BJ (cell line): ENCODE measurements around the gene IKBKE. TPM values are rescaled to one million over a fixed set of nuclear protein-coding genes. Genes with fewer than 3 reads are reported as not detected.

Experiments used
- CTCF ChIA-PET: fragments of 350-600 bp; formaldehyde crosslinking; extraction: SDS; loops from one replicate; lab custom pipeline; 2021; ENCODE audit warnings: antibody characterized with exemption, inconsistent platforms; lab: Yijun Ruan, JAX
- POLR2A ChIA-PET: fragments of 300-600 bp; sonication (Branson Sonifier 250); formaldehyde crosslinking; extraction: SDS; loops from one replicate; lab custom pipeline; 2021; ENCODE audit warnings: antibody characterized with exemption; lab: Charles Lee
- DNase-seq: peaks from one replicate; pipeline ENCODE4 v3.0.0-alpha.2; 2011; ENCODE audit warnings: low read depth
- H3K27me3 ChIP-seq: 2 replicates; pipeline ENCODE4 v1.6.0; 2011; ENCODE audit warnings: low read length; ENCODE audit not compliant: control insufficient read depth, insufficient read depth
- H3K36me3 ChIP-seq: 2 replicates; pipeline ENCODE4 v1.5.1; 2011; ENCODE audit warnings: low read length; ENCODE audit not compliant: control insufficient read depth, insufficient read depth
- H3K4me3 ChIP-seq: 2 replicates; pipeline ENCODE4 v1.5.1; 2011; ENCODE audit warnings: low read depth, mild to moderate bottlenecking, control low read depth, low read length
- polyA plus RNA-seq: library from polyadenylated mRNA; depleted of rRNA; stranded (reverse); fragments of >200 nt; gene quantifications from 2 replicates; pipeline ENCODE4 v1.2.3, GENCODE V29; 2011
- TF ChIP-seq, protein P1 (sequence below): IDR thresholded peaks from 2 replicates; pipeline ENCODE4 v1.5.1; 2011; ENCODE audit warnings: low read depth, mild to moderate bottlenecking, control low read depth, inconsistent platforms, low read length, moderate library complexity; ENCODE audit not compliant: insufficient read depth

Gene IKBKE
- polyA plus RNA-seq, 1 experiment: 23.0 TPM

DNA sequence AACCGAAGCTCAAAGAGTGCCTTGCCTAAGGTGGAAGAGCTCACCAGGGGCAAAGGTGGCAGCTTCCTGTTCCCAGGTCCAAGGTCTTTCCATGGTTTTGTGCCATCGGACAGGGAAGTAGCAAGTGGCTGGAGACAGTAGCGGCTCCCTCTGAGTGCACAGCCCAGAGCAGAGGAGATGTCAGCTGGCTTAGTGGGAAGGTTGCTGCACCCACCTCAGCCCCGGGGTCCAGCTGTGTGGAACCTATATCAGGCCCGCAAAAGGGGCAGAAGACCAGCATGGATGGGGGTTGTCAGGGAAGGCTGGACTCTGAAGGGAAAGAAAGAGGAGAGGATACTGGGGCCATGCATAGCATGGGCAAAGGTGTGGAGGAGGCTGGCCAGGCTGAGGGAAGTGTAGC lies 6.8 kb downstream of the IKBKE start:
- no peak for DNase-seq
- Histone ChIP-seq H3K36me3 (peaks cover 40% of the 10 kb centered on the region), H3K27me3 (no peaks in the 10 kb centered on the region), H3K4me3 (no peak overlapping the region)
- ChIA-PET POLR2A (no interaction called here), CTCF (interaction anchor here (1.1 to 8.1 kb wide), 3 partner anchors 12 to 187 kb away, joined by 3 to 77 read pairs (median 49); no protein-coding TSS in a partner anchor)
- TF ChIP-seq, protein P1, sequence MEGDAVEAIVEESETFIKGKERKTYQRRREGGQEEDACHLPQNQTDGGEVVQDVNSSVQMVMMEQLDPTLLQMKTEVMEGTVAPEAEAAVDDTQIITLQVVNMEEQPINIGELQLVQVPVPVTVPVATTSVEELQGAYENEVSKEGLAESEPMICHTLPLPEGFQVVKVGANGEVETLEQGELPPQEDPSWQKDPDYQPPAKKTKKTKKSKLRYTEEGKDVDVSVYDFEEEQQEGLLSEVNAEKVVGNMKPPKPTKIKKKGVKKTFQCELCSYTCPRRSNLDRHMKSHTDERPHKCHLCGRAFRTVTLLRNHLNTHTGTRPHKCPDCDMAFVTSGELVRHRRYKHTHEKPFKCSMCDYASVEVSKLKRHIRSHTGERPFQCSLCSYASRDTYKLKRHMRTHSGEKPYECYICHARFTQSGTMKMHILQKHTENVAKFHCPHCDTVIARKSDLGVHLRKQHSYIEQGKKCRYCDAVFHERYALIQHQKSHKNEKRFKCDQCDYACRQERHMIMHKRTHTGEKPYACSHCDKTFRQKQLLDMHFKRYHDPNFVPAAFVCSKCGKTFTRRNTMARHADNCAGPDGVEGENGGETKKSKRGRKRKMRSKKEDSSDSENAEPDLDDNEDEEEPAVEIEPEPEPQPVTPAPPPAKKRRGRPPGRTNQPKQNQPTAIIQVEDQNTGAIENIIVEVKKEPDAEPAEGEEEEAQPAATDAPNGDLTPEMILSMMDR: no peak

DNA sequence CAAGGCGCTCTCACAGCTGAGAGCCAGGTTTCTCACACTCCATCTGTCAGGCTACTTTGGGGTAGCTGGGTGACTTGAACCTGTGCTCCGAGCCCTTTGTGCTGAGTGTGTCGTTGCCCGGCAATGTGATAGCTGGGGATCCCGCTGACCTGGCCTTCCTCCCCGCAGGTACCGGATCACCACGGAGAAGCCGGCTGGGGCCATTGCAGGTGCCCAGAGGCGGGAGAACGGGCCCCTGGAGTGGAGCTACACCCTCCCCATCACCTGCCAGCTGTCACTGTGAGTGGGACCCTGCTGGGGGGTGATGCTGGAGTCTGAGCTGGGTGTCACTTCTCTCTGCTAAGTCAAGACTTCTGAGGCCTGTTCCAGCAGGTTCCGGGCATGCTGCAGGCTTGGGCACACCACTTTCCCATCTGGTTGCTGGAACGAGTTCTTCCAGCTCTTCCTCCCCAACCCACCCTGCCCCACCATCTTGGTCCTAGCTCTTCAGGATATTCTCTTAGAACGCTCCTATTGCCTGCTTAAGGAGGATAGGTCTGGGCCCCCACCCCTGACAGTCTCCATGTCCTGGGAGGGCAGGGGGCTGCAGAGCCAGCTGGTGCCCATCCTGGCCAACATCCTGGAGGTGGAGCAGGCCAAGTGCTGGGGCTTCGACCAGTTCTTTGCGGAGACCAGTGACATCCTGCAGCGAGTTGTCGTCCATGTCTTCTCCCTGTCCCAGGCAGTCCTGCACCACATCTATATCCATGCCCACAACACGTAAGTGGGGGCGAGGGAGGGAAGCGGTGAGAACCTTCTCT lies 7.5 kb downstream of the IKBKE start:
- TF ChIP-seq, protein P1: no peak
- no peaks in the 10 kb centered on the region for H3K27me3 ChIP-seq
- DNase-seq: no peak
- no peak overlapping the region for H3K4me3 ChIP-seq
- CTCF ChIA-PET: interaction anchor here (0.6 to 8.1 kb wide), 6 partner anchors 12 to 187 kb away, joined by 3 to 77 read pairs (median 8); partner anchors contain the start of gene DYRK3
- H3K36me3 ChIP-seq: peaks cover 46% of the 10 kb centered on the region
- POLR2A ChIA-PET: no interaction called here

GRCh38 chr1:206478746-206479145 lies 8.5 kb downstream of the IKBKE start:
- Histone ChIP-seq H3K36me3 (peaks cover 50% of the 10 kb centered on the region), H3K4me3 (no peak overlapping the region), H3K27me3 (no peaks in the 10 kb centered on the region)
- POLR2A ChIA-PET: interaction anchor here (0.6 kb wide), 1 partner anchor 309 kb away, joined by 4 read pairs; no protein-coding TSS in a partner anchor
- CTCF ChIA-PET: interaction anchor here (0.7 to 8.1 kb wide), 22 partner anchors 8 to 504 kb away, joined by 3 to 77 read pairs (median 6); partner anchors contain the start of genes DYRK3 and IKBKE
- TF ChIP-seq, protein P1: no peak
- DNase-seq: no peak

- TF ChIP-seq, protein P1: peak; percentile 81
- H3K27me3 ChIP-seq: no peaks in the 10 kb centered on the region
- H3K4me3 ChIP-seq: no peak overlapping the region
- no peak for DNase-seq
- CTCF ChIA-PET: interaction anchor here (0.6 to 8.1 kb wide), 30 partner anchors 9 to 1934 kb away, joined by 3 to 77 read pairs (median 5); partner anchors contain the start of genes DYRK3 and IKBKE
- H3K36me3 ChIP-seq: peaks cover 46% of the 10 kb centered on the region
- POLR2A ChIA-PET: interaction anchor here (0.6 to 0.7 kb wide), 2 partner anchors 24 to 309 kb away, joined by 3 to 4 read pairs; no protein-coding TSS in a partner anchor
Observed at GRCh38 chr1:206479183-206480125, 9.2 kb downstream of the IKBKE start.
